Keratinocyte (primary cell): Measurements from ENCODE around the gene MCTP2. TPM values are rescaled to one million over a fixed set of nuclear protein-coding genes. Genes with fewer than 3 reads are reported as not detected.

Source experiments
- DNase-seq: peaks from one replicate; pipeline ENCODE4 v3.0.0-alpha.2; 2011; ENCODE audit warnings: low read depth, missing footprints, low spot score
- FAIRE-seq: peaks from 2 replicates; lab custom pipeline; 2011; peaks lifted over from hg19 to GRCh38; lab: Jason Lieb, UNC
- H2AFZ ChIP-seq: 2 replicates; pipeline ENCODE4 v1.6.0; 2012; ENCODE audit warnings: low read length, control low read depth, inconsistent platforms; ENCODE audit not compliant: control insufficient read depth
- H3K27ac ChIP-seq: 2 replicates; pipeline ENCODE4 v1.5.1; 2011; ENCODE audit warnings: low read length; ENCODE audit not compliant: control insufficient read depth, insufficient read depth
- H3K27me3 ChIP-seq: 3 replicates; pipeline ENCODE4 v1.6.0; 2011; ENCODE audit warnings: low read length; ENCODE audit not compliant: control insufficient read depth, insufficient read depth; ENCODE audit errors: extremely low read depth
- H3K36me3 ChIP-seq, 2 experiments: 2 replicates in 1 of 2; 3 replicates in 1 of 2; pipeline ENCODE4 v1.5.1; 2011; ENCODE audit warnings: low read length in 2 of 2, mild to moderate bottlenecking in 1 of 2; ENCODE audit not compliant: control insufficient read depth in 2 of 2, insufficient read depth in 2 of 2; ENCODE audit errors: extremely low read depth in 1 of 2
- H3K4me1 ChIP-seq: 3 replicates; pipeline ENCODE4 v1.5.1; 2011; ENCODE audit warnings: low read length; ENCODE audit not compliant: control insufficient read depth, insufficient read depth; ENCODE audit errors: extremely low read depth
- H3K4me2 ChIP-seq: 3 replicates; pipeline ENCODE4 v1.6.0; 2011; ENCODE audit warnings: low read depth, low read length; ENCODE audit not compliant: control insufficient read depth, insufficient read depth; ENCODE audit errors: extremely low read depth
- H3K4me3 ChIP-seq, 3 experiments: fragments of 200-600 bp in 1 of 3; sonication (generic) in 1 of 3; 2 replicates in 2 of 3; 3 replicates in 1 of 3; pipeline ENCODE4 v1.5.1; 2011 to 2016; ENCODE audit warnings: low read length in 3 of 3, mild to moderate bottlenecking in 3 of 3, control low read depth in 2 of 3, inconsistent platforms in 1 of 3, low read depth in 1 of 3, mixed read lengths in 1 of 3, mixed run types in 1 of 3, moderate library complexity in 1 of 3; ENCODE audit not compliant: control insufficient read depth in 2 of 3, insufficient read depth in 2 of 3; ENCODE audit errors: extremely low read depth in 1 of 3
- H3K79me2 ChIP-seq: 2 replicates; pipeline ENCODE4 v1.6.0; 2012; ENCODE audit warnings: low read length; ENCODE audit not compliant: control insufficient read depth, insufficient read depth
- H3K9ac ChIP-seq: 3 replicates; pipeline ENCODE4 v1.6.0; 2011; ENCODE audit warnings: low read length; ENCODE audit not compliant: control insufficient read depth, insufficient read depth; ENCODE audit errors: extremely low read depth
- H3K9me1 ChIP-seq: 3 replicates; pipeline ENCODE4 v1.6.0; 2011; ENCODE audit warnings: low read length; ENCODE audit not compliant: control insufficient read depth, insufficient read depth; ENCODE audit errors: extremely low read depth
- H3K9me3 ChIP-seq: 2 replicates; pipeline ENCODE4 v1.5.1; 2012; ENCODE audit warnings: low read depth, low read length; ENCODE audit not compliant: control insufficient read depth
- H4K20me1 ChIP-seq: 3 replicates; pipeline ENCODE4 v1.6.0; 2011; ENCODE audit warnings: low read length; ENCODE audit not compliant: control insufficient read depth, insufficient read depth; ENCODE audit errors: extremely low read depth
- EZH2 ChIP-seq: IDR thresholded peaks from one replicate; pipeline ENCODE4 v1.6.1; 2012; ENCODE audit warnings: inconsistent platforms, mild to moderate bottlenecking, low read length, moderate library complexity
- dilution Hi-C: fragments of 300-500 bp; cut with MboI; formaldehyde crosslinking; loops from one replicate; pipeline ENCODE4 v1.7.0; 2020; ENCODE audit warnings: low sequenced_read_pairs; ENCODE audit not compliant: extremely low pct_ligation_motif_present
- polyA plus RNA-seq, 5 experiments: library from polyadenylated mRNA; depleted of rRNA in 3 of 5; stranded (reverse) in 3 of 5; stranded (forward) in 1 of 5; unstranded in 1 of 5; fragments of >200 nt; gene quantifications; 1 replicate in 1 of 5; 2 replicates in 3 of 5; 3 replicates in 1 of 5; pipeline versions ENCODE4 v1.2.1 to v1.2.3, GENCODE V29; 2011 to 2012; ENCODE audit warnings: missing spikeins in 2 of 5, low read depth in 1 of 5, low replicate concordance in 1 of 5
- TF ChIP-seq, protein P1 (sequence below), 3 experiments: IDR thresholded peaks in 1 of 3; conservative IDR thresholded peaks in 1 of 3; optimal IDR thresholded peaks in 1 of 3; 2 replicates in 2 of 3; 3 replicates in 1 of 3; pipeline versions ENCODE3 to v1.5.1; 2011; ENCODE audit warnings: low read length in 3 of 3, mild to moderate bottlenecking in 3 of 3, moderate library complexity in 2 of 3, control low read depth in 1 of 3, inconsistent platforms in 1 of 3; ENCODE audit not compliant: insufficient read depth in 2 of 3; ENCODE audit errors: extremely low read depth in 1 of 3

The MCTP2 gene
- polyA plus RNA-seq, 1 donor (not counting 4 experiments of a cell fraction or from before 2014, with no cell fraction given) = 22.0 TPM

DNA sequence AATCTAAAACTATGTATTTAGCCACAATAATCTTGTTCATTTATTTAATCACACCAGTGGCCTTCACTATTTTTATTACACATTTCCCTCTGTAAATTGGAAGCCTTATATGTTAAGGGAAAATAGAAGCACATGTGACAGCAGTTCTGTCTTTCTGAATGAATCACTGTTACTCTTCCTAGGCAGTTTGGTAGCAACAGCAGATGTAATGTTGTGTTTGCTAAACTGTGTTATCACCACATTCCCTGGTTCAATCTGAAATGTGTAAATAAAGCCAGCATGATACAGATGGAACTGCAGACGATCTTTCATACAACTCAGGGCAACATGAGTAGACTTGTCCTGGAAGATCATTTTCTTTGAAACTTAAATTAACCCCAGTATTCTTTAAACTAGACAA, 220.1 kb downstream of the MCTP2 start:
- Histone ChIP-seq H3K4me1 (peaks cover 5% of the 10 kb centered on the region), H3K4me3 (no peak overlapping the region), H3K4me2 (no peak overlapping the region), H3K79me2 (no peaks in the 10 kb centered on the region), H3K9me1 (no peaks in the 10 kb centered on the region), H3K36me3 (no peaks in the 10 kb centered on the region), H4K20me1 (no peaks in the 10 kb centered on the region), H3K9me3 (no peaks in the 10 kb centered on the region), H3K9ac (no peak overlapping the region), H3K27ac (no peak overlapping the region), H2AFZ (no peak overlapping the region), H3K27me3 (no peaks in the 10 kb centered on the region)
- dilution Hi-C loops = no loop called here
- TF ChIP-seq EZH2 = no peak
- TF ChIP-seq, protein P1, sequence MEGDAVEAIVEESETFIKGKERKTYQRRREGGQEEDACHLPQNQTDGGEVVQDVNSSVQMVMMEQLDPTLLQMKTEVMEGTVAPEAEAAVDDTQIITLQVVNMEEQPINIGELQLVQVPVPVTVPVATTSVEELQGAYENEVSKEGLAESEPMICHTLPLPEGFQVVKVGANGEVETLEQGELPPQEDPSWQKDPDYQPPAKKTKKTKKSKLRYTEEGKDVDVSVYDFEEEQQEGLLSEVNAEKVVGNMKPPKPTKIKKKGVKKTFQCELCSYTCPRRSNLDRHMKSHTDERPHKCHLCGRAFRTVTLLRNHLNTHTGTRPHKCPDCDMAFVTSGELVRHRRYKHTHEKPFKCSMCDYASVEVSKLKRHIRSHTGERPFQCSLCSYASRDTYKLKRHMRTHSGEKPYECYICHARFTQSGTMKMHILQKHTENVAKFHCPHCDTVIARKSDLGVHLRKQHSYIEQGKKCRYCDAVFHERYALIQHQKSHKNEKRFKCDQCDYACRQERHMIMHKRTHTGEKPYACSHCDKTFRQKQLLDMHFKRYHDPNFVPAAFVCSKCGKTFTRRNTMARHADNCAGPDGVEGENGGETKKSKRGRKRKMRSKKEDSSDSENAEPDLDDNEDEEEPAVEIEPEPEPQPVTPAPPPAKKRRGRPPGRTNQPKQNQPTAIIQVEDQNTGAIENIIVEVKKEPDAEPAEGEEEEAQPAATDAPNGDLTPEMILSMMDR (optimal IDR thresholded peaks at IDR 0.05 in 1 of 3, IDR thresholded peaks at IDR 0.05 in 1 of 3, conservative IDR thresholded peaks at IDR 0.05 in 1 of 3; ENCODE audit: extremely low read depth in 1 of 3, insufficient read depth in 2 of 3, low read length in 3 of 3) = no peak
- DNase-seq (no peak), FAIRE-seq (no peak)

DNA sequence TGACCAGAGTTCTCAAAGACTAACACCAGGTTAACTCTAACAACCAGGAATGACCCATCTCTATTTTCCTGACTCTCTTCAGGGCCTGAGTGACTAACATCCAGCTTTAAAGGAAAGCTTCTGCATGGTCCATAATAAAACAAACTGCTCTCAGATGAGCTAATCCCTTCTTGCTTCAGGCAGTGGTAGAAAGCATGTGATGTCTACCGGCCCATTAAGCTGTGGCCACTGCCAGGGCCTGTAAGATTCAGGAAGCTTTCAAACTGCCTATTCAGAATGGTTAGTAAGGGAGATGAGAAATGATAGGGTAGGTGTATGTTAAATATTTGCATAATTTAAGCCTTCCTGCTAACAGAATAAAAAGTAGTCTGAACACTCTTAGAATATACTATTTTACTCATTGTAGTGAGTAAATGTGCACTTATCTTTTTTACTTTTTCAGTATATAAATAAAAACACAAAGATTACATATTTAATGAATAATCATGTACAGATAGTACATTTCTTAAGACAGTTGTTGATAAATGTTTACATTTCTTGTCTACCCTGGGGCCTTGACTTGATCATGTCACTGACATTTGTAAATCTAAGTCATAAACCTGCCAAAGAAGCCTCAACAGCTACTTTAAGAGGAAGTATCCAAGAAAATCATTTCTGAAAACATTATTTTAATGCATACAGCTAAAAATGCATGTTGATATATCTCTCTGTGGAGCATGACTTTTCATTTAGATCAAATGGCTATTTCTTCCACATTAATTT, 222.0 kb downstream of the MCTP2 start:
- H3K27me3 ChIP-seq = no peaks in the 10 kb centered on the region
- DNase-seq (no peak), FAIRE-seq (no peak)
- H3K4me3 ChIP-seq = no peak overlapping the region
- no peak overlapping the region for H3K9ac ChIP-seq
- H3K9me1 ChIP-seq = no peaks in the 10 kb centered on the region
- no peaks in the 10 kb centered on the region for H3K9me3 ChIP-seq
- no peak overlapping the region for H3K27ac ChIP-seq
- no peak overlapping the region for H3K4me2 ChIP-seq
- TF ChIP-seq, protein P1 (optimal IDR thresholded peaks at IDR 0.05 in 1 of 3, IDR thresholded peaks at IDR 0.05 in 1 of 3, conservative IDR thresholded peaks at IDR 0.05 in 1 of 3; ENCODE audit: extremely low read depth in 1 of 3, insufficient read depth in 2 of 3, low read length in 3 of 3) = no peak
- no peak for TF ChIP-seq EZH2
- no peaks in the 10 kb centered on the region for H4K20me1 ChIP-seq
- no peak overlapping the region for H2AFZ ChIP-seq
- no peaks in the 10 kb centered on the region for H3K79me2 ChIP-seq
- no peaks in the 10 kb centered on the region for H3K36me3 ChIP-seq
- dilution Hi-C loops = no loop called here
- peaks cover 5% of the 10 kb centered on the region for H3K4me1 ChIP-seq
